Cardiac fibroblast (primary cell): ENCODE data around the gene SPSB1.

ENCODE experiments used
- DNase-seq, 2 donors: peaks; one replicate each; pipeline versions ENCODE4 v3.0.0 to v3.0.0-alpha.2; 2010; ENCODE audit warnings: low read depth in 2 of 2
- H3K4me3 ChIP-seq, 2 donors: replicated peaks in 1 of 2; 1 replicate in 1 of 2; 2 replicates in 1 of 2; pipeline ENCODE4 v1.5.1; 2011; ENCODE audit warnings: low read depth in 2 of 2, low read length in 2 of 2, mild to moderate bottlenecking in 2 of 2, moderate library complexity in 1 of 2
- CTCF ChIP-seq: IDR thresholded peaks from one replicate; pipeline ENCODE4 v1.5.1; 2011; ENCODE audit warnings: low read depth, mild to moderate bottlenecking, low read length, inconsistent platforms

SPSB1 gene

GRCh38 chr1:9258629-9259028 is 34.1 kb upstream of the SPSB1 start:
- no peak overlapping the region for H3K4me3 ChIP-seq
- TF ChIP-seq CTCF = no peak
- no peak for DNase-seq

- no peak for TF ChIP-seq CTCF
- no peak overlapping the region for H3K4me3 ChIP-seq
- peak in 1 of 2 donors; percentile 41 for DNase-seq
Measured at GRCh38 chr1:9260059-9260766, 32.5 kb upstream of the SPSB1 start.

- no peak for TF ChIP-seq CTCF
- DNase-seq = no peak
- H3K4me3 ChIP-seq = no peak overlapping the region
Measured at GRCh38 chr1:9261496-9261895, 31.2 kb upstream of the SPSB1 start.

GRCh38 chr1:9262096-9262986 is 30.4 kb upstream of the SPSB1 start:
- DNase-seq = no peak
- no peak for TF ChIP-seq CTCF
- H3K4me3 ChIP-seq = no peak overlapping the region

- H3K4me3 ChIP-seq = no peak overlapping the region
- DNase-seq = no peak
- no peak for TF ChIP-seq CTCF
Measured at GRCh38 chr1:9263276-9263855, 29.3 kb upstream of the SPSB1 start.

- no peak for DNase-seq
- no peak for TF ChIP-seq CTCF
- H3K4me3 ChIP-seq = no peak overlapping the region
Measured at GRCh38 chr1:9263984-9264872, 28.5 kb upstream of the SPSB1 start.
